Cardiac fibroblast (primary cell): ENCODE data around the gene KCNT1.

Experiments
- DNase-seq, 2 donors: peaks; one replicate each; pipeline versions ENCODE4 v3.0.0 to v3.0.0-alpha.2; 2010; ENCODE audit warnings: low read depth in 2 of 2
- H3K4me3 ChIP-seq, 2 donors: replicated peaks in 1 of 2; 1 replicate in 1 of 2; 2 replicates in 1 of 2; pipeline ENCODE4 v1.5.1; 2011; ENCODE audit warnings: low read depth in 2 of 2, low read length in 2 of 2, mild to moderate bottlenecking in 2 of 2, moderate library complexity in 1 of 2
- CTCF ChIP-seq: IDR thresholded peaks from one replicate; pipeline ENCODE4 v1.5.1; 2011; ENCODE audit warnings: low read depth, mild to moderate bottlenecking, low read length, inconsistent platforms

Gene KCNT1

DNA sequence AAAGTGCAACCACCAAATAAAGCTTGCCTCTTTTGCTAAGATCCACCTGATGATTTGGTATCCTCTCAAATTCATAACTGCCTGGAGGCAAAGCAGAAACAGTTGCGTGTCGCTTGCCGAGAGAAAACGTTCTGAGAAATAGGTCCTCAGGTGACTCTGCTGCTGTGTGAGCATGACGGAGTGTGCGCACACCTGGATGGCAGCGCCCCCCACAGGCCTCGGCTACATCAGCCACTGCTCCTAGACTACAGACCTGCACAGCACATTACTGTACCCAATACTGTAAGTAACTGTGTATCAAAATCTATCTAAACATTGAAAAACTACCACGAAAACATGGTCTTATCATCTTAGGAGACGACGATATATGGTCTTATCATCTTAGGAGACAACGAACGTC is 117.9 kb downstream of the KCNT1 start:
- H3K4me3 ChIP-seq, result no peak overlapping the region
- DNase-seq, result no peak
- TF ChIP-seq CTCF, result peak; percentile 3

DNA sequence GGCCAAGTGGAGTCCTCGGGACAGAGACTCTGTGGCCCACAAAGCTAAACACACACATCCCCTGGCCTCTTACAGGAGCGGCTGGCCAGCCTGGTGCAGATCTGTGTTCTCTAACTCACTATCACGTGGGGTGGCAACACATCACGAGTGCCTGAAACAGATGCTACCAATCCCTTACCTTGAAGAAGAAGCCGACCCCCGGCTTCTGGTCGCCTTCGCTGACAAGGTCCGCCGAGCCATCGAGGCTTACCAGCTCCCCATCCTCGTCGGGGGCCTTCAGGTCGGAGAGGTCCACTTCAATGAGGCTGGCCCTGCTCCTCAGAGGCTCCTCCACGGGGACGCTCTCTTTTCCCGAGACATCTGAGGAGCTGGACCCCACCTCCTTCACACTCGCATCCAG is 118.7 kb downstream of the KCNT1 start:
- no peak for DNase-seq
- no peak overlapping the region for H3K4me3 ChIP-seq
- TF ChIP-seq CTCF, result no peak

- no peak for DNase-seq
- TF ChIP-seq CTCF, result no peak
- no peak overlapping the region for H3K4me3 ChIP-seq
Measured at GRCh38 chr9:135821116-135821515, 119.1 kb downstream of the KCNT1 start.

GRCh38 chr9:135821733-135822373 is 119.9 kb downstream of the KCNT1 start:
- H3K4me3 ChIP-seq, result no peak overlapping the region
- DNase-seq, result no peak
- TF ChIP-seq CTCF, result no peak

- no peak for TF ChIP-seq CTCF
- no peak overlapping the region for H3K4me3 ChIP-seq
- DNase-seq, result no peak
Measured at GRCh38 chr9:135822374-135822755, 120.4 kb downstream of the KCNT1 start.

- DNase-seq, result no peak
- H3K4me3 ChIP-seq, result no peak overlapping the region
- no peak for TF ChIP-seq CTCF
Measured at GRCh38 chr9:135823036-135823435, 121.1 kb downstream of the KCNT1 start.
